HG03066 (cell line): Measurements from ENCODE around the gene ARHGAP42.

Experiments
- ATAC-seq: cut with Tn5 transposase; IDR thresholded peaks from one replicate; pipeline ENCODE4 v1.9.1; 2021; ENCODE audit warnings: low read depth; ENCODE audit not compliant: unreplicated experiment

Gene ARHGAP42

DNA sequence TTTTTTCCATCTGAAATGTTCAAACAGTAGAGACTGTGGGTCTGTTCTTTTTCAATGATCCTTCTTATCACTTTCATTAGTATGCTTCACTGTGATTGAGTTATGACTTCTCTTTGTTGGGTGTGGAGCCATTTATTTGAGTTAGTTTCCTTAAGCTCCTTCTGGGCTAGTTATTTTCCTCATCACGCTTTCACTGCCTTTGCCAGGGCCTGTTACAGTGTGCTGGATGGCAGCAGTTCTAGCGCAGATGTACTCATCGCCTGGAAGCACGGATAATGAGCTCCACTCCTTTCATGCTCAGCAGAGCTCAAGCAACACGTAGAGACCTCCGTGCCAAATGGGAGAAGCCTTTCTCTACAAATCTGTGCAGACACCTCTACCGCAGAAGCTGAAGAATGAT is 7.0 kb upstream of the ARHGAP42 start:
- no peak for ATAC-seq

DNA sequence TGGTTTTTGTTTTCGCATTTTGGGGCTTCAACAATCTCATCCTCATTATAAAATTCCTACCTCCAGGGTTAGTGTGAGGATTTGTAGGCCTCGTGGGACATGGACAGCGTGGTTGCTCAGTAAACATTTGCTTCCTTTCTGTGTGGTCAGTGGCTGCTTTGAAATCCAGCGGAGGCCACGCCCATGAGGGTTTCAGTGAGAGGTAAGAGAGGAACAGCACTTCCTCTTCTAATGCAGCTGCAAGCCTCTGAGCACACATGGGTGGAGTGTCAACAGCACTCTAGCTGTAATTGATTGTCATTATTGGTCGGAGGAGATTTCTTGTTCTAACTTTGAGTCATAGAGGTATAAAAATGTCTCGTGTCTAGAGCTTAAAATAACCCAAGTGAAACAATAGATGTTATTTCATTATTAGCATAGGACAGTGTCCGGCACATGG is 6.0 kb upstream of the ARHGAP42 start:
- peak; percentile 97 for ATAC-seq

DNA sequence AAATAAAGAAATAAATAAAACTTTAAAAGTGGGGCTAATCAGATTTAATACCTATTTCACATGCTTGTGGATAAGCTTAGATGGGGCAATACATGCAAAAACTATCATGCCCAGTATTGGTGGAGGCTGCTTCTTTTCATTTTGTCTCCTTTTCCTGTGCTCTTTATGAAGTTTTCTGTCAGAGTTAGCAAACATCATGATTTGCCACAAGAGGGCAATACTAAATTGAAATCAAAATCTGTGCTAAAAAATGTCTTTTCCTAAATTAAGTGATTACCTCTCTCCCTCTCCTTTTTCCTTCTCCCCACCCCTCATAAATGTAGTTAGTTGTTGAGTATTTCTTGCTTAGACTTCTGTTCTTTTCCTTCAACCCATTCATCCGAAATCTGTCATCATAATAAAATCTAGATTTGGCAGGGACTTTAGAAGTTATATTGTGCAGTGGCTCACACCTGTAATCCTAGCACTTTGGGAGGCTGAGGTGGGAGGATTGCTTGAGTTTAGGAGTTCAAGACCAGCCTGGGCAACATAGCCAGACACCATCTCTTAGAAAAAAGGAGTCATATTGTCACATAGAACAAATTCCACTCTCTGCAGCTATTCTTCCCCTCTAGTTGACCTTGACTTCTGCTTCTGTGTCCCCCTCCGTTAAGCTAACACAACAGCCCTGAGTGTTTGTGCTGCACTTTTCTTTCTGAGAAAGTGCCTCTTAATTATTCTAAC is 4.7 kb upstream of the ARHGAP42 start:
- no peak for ATAC-seq

DNA sequence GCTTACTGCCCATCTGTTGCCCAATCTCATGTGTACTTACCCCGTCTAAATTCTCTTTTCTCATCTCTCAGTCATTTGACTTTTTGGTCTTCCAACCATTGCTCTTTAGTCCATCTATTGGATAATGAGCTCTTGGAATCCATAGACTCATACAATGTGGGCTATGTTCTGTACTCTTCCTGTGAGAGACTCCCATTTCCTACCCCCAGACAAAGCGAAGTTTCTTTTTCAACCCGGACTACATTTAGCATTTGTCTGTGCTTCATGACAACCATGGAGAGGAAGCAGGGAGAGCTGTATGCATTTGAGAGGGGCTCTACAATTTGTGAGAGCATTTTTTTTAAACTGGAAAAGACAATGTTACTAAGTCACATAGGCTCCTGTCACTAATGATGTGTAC is 4.0 kb upstream of the ARHGAP42 start:
- no peak for ATAC-seq

DNA sequence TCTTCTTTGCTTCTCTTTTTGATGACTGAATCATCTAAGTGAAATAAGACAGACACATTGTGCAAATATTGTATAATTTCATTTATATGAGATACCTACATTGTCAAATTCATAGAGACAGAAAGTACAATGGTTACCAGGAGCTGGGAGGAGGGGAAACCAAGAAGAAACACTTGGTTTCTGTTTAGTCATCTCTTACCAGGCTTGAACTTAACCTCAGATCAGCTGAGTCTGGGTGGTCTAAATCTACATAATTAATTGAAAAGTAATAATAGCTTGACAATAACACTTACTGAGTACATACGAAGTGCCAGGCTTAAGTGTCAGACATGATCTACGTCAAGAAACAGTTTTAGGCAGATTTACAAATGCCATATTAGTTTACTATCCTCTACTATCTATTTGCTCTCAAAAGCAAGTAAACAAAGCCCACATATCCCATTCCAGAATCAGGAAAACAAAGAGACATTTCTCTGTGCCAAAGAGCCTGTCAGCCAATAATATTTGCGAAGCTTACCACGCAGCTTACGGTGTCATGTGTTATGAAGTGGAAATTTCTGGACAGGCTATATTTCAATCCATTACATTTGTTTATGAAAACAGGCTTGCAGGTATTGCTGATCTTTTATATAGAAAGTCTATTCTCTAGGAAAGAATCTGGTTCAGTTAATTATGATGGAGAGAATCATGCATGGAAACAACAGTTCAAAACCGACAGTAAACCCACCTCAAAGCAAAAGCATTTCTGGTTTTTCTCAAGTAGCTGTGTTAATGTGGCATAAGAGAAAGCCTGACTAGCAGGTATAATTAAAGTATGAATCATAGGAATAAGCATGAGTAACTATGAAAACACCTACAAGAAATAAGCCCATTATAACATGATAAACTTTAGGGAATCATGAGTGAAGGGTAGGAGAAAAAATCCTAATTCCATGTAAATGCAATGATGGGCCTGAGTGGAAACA is 2.7 kb upstream of the ARHGAP42 start:
- peak; percentile 22 for ATAC-seq

DNA sequence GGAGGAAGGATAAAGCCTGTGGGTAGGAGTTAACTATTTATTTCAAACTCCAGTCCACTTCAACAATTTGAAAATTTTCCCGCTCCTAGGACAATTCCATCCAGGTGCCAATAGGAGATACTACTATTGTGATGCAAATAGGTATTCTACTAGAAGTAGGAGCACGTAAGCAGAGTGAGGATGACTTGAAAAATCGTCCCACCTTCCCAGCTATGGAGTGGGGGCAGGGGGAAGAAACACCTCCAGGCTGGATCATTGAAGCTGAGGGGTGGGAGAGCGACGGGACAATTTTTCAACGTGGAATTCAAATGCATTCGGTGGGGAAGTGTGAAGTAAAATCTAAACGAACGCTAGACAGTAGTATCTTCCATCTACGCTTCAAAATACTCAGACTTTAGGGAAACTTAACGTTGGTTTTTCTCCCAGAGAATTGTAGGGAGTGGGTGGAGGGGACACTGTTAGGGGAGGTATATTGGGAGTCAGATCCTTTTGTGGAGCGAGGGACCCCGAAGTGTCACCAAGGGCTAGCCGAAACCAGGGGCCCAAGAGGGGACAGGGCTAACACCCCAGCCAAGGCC is 523 bp upstream of the ARHGAP42 start:
- ATAC-seq = no peak

DNA sequence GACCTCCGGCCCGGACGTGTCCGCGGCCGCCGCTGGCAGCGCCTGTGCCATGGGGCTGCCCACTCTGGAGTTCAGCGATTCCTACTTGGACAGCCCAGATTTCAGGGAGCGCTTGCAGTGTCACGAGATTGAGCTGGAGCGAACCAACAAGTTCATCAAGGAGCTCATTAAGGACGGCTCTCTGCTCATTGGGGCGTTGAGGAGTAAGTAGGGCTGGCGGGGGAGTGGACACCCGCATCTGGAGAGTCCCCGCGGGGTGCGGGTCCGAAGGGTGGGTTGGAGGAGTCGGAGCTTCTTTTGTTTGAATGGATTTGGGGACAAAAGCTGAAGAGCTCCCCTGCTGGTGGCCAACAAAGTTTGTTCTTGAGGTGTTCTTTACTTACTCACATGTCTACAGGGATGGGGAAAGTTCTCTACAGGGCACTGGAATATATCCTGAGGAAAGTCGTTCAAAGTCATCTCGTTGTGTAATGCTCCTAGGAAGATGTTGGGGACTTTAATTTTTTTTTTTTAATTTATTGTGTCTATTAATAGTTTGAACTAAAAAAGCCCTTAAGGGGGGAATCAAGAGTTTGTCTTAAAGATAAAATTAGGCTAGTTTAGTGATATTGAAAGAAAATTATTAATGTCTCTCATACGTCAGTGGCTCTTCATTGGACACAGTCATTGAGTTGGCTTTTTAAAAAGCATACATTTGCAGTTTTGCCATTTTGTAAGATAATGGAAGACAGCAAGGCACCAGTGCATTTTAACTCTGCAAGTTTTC is 725 bp downstream of the ARHGAP42 start:
- peak; percentile 68 for ATAC-seq

DNA sequence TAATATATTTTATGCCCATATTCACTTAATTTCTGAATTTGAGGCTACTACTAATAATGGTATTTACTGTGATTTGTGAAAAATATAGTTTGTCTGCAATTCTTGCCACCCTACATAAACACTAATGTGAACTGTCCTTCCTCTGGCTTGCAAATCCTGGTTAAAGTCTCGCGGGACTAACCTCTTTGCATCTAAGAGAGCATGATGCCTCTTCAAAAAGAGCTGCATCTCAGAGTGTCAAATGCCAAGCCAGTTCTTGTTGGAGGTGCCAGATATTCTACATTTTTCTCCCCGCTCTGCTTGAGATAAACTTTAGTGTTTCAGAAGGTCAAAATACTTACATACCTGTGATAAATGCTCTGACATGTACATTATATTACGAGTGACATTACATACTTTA is 2.1 kb downstream of the ARHGAP42 start:
- no peak for ATAC-seq

DNA sequence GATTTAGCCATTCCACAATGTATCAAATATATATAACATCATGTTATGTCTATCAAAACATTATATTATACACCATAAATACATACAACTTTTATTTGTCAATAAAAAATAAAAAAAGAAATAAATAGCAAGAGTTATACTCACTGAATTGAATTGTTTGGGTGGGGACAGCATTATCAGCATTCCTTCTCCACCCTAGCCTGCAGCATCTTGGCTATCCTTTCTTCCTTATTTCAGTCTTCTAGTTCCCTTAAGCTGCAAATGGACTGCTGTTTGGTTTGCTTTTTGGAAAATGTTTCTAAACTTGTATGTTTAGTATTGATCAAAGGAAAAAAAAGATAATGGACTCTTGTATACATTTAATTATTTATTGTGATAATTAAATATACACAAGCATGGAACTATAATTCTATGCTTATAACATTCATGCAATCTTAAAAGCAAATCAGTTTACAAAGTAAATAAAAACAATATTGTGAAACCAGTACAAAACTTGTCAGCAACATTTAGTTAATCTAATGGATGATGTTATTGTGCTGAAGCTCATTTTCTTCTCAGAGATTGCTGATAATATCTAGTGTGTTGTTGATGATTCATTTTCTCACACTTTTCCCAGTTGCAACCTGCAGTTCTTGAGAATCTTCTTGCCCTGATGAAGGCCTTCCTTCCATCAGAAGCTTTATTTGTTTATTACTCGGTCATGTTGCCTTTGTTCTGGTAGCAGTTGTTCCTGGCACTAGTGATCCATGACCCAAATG is 5.0 kb downstream of the ARHGAP42 start:
- ATAC-seq = no peak

DNA sequence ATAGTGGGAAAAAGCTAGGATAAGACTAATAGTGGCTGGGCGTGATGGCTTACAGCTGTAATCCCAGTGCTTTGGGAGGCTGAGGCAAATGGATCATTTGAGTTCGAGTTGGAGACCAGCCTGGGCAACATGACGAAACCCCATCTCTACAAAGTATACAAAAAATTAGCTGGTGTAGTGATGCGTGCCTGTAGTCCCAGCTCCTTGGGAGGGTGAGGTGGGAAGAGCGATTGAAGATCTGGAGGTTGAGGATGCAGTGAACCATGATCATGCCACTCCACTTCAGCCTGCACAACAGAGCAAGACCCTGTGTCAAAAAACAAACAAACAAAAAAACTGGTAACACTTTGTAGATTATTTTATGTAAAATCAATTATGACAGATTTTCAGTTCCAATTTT is 8.8 kb downstream of the ARHGAP42 start:
- ATAC-seq = no peak

DNA sequence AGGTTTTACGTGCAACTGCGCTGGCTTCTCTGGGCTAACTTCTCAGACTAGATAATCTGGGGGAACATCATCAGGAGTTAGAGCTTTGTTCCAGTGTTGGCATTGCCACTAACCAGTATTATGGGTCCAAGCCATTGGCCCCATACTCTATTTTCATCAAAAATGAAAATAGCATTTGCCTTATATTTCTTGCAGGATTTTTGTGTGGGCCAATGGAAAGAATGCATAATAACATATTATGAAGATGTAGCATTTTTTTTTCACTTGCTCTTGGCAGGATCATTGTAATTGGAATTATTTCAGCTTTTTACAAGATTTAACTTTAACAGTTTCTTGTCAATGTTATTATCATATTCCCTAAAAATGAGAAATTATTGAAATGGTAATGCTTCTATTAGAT is 16.1 kb downstream of the ARHGAP42 start:
- no peak for ATAC-seq

DNA sequence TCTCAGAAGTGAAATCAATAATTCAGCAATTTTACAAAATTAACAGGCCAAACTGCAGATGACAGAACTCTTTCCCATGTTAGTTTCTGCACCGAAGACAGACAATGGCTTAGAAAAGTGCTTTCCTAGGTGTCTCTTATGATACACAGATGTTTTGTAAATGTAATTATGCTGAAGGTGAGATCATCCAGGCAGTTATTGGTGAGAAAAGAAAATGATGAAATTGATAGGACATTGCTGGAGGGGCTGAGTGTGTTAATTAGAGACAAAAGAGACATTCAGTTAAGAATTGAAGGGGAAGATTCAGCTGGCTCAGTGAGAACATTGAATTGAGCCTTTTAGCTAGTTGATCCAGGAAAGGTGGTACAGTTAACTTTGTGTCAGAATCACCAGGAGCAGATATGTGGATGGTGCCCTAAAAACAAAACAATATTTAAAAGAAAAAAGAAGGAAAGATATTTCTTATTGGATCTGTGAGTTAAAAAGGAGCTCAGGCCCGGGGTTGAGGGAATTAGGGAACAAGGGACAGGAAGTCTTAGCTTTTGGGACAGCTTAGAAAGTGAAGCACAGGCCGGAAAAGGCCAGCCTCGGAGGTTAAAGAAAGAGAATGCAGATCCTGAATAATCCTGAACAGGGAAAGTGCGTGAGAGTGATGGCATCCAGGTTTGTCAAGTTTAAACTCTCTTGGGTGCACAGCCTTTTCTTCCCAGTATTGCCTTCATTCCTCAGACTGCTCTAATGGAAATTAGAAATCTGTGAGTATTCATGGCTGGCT is 16.9 kb downstream of the ARHGAP42 start:
- no peak for ATAC-seq

DNA sequence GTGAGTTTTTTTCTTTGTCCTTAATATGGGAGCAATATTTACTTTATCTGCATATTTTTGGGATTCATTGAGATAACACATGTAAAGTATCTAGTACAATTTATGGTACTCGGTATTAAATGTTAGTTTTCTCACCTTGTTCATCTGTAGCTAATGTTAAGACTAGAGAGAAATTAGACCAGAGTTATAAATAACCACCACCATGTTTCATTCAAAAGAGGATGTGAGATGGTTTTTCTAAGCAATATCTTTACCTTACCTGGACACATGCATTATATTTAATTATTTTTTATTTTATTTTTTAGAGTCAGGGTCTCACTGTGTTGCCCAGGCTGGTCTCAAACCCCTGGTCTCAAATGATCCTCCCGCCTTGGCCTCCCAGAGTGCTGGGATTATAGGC is 18.4 kb downstream of the ARHGAP42 start:
- ATAC-seq = peak; percentile 59

DNA sequence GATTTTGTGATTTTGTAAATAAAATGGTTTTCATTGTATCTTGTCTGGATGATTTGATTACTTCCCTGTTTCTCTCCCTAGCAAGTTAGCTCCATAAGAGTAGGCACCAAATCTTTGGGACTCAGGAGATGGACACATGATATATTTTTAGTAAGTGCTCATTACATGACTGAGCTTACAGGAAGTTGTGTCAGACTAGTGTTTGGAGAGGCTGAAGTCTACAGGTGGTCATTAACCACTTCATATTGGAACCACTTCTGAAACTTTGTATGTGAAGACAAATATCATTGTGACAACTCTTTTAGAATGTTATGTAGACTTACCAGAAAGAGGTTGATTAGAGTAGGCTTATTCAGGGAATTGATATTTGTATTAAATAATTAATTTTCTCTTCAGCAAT is 19.1 kb downstream of the ARHGAP42 start:
- no peak for ATAC-seq

DNA sequence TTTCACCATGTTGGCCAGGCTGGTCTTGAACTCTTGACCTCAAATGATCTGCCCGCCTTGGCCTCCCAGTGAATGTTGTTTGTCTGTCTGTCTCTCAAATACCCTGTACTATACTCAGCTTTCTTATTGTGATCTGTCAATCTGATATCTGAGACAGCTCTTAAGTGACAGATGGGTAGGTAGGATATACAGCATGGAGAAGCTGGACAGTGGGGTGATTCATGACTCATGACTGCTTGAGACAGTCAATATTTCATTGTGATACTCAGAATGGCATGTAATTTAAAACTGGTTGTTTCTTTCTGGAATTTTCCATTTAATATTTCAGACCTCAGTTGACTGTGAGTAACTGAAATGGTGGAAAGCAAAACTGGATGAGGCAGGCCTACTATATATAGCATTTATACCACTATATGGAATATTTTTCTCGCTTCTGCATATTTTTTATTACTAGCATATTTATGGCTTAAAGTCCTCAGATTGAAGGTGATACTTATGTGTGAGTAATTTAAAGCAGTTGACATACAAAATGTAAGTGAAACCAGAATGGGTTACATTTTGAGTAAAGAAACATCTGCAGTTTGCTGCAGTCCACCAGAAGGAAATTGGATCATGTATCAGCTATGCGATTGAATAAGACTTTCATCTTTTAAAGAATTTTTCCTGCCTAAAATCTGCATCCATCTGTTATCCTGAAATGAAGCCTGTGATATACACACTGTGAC is 22.3 kb downstream of the ARHGAP42 start:
- ATAC-seq = peak; percentile 47

DNA sequence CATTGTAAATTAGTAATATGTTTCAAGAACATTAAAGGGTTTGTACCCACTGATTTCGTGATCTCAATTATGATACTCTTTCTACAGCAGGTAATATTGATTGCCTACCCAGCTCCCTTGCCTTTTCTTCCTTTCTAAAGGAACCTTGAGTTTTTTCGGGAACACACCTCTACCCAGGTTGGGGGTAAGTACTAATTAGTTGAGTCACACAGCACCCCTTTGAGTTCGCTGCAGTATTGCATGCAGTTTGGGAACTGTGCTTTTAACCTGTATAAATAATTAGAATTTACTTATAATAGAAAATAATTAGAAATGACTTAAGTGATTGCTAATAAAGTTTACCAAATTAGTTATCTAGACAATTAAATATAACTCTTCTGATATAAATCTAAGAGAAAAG is 24.9 kb downstream of the ARHGAP42 start:
- no peak for ATAC-seq

DNA sequence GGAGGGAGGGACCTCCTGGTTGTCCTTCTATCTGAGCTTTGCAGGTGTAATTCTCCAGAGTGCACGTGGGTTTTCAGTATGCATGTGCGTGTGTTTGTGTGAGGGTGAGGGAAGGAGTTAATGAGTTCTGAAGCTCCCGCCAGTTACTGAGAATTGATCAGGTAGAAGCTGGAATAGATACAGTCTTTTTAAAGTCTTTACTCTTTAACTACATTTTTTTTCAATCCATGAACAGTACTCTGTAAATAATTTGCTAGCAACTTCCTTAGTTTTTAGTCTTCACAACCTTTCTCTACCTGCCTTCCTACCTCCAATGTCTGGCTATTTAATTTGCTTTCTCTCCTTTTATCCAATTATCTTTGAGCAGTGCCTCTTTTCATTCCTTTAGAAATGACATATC is 25.5 kb downstream of the ARHGAP42 start:
- no peak for ATAC-seq

DNA sequence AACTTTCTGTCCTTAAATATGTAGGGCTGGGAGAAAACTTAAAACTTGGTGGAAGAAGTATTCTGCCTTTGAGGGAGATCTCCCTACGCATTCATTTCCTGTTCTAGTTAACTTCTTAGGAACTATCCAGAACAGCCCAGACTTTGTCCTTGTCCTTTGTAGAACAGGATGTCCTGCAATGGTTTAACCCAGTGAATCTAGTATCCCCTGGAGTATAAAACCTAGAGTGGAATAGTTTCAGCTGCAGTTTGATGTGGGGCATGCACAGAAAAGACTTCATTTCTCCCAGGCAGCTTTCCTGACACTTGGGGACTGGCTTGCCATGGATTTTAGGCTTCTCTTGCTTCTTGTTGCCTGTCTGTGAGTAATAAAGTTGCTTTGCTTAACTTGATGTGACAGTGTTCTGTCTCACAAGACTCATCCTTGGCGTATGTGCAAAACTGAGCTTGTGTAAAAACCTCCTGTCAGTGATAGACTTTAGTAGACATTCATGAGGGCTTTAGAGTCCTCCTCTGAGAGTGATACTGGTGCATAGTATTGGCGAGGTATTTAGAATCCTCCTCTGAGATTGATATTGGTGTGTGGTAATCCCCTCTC is 28.2 kb downstream of the ARHGAP42 start:
- ATAC-seq = no peak
